HepG2 (cell line): ENCODE data around the gene MARCHF9. TPM values are rescaled to one million over a fixed set of nuclear protein-coding genes. Genes with fewer than 3 reads are reported as not detected.

Experiments used
- ATAC-seq: fragments of 200-7000 bp; cut with Tn5 transposase; 3 replicates; pipeline ENCODE4 v1.9.1; 2020; ENCODE audit warnings: mild to moderate bottlenecking, moderate library complexity
- BruUV-seq: library from RNA; stranded (reverse); fragments of 400-500 nt; replicated peaks from 2 replicates; lab custom pipeline; 2021; lab: Mats Ljungman, UMichigan
- CTCF ChIA-PET: fragments of 300-600 bp; formaldehyde crosslinking; extraction: SDS; loops from one replicate; lab custom pipeline; 2021; ENCODE audit warnings: low total read pairs, inconsistent platforms, low intra/inter-chr PET ratio; lab: Yijun Ruan, JAX
- POLR2A ChIA-PET: fragments of 350-600 bp; sonication (Branson Sonifier 250); formaldehyde crosslinking; loops from one replicate; lab custom pipeline; 2020; ENCODE audit warnings: antibody characterized with exemption, inconsistent platforms; lab: Yijun Ruan, JAX
- DNase-seq: peaks from one replicate; pipeline ENCODE4 v3.0.0-alpha.2; 2015; ENCODE audit warnings: low spot score
- FAIRE-seq: peaks from 3 replicates; lab custom pipeline; 2011; peaks lifted over from hg19 to GRCh38; lab: Jason Lieb, UNC
- H2AFZ ChIP-seq: one replicate; pipeline ENCODE4 v1.6.1; 2011; ENCODE audit warnings: low read length, inconsistent platforms
- H3K27ac ChIP-seq: fragments of 300-600 bp; 3 replicates; pipeline ENCODE4 v1.8.0; 2011; ENCODE audit warnings: mixed run types, mild to moderate bottlenecking, mixed read lengths, low read length, inconsistent platforms; ENCODE audit not compliant: insufficient read depth; ENCODE audit errors: extremely low read length
- H3K27me3 ChIP-seq, 2 experiments: fragments of 200-600 bp in 1 of 2; 2 replicates in 1 of 2; 3 replicates in 1 of 2; pipeline versions ENCODE4 v1.6.0 to v1.8.0; 2011; ENCODE audit warnings: low read length in 2 of 2, mild to moderate bottlenecking in 2 of 2, moderate library complexity in 2 of 2, inconsistent platforms in 1 of 2; ENCODE audit not compliant: insufficient read depth in 2 of 2, control insufficient read depth in 1 of 2
- H3K36me3 ChIP-seq, 2 experiments: fragments of 200-600 bp in 1 of 2; replicated peaks in 1 of 2; 2 replicates in 1 of 2; 3 replicates in 1 of 2; pipeline versions ENCODE4 v1.5.1 to v1.8.0; 2011; ENCODE audit warnings: low read length in 2 of 2, inconsistent platforms in 1 of 2; ENCODE audit not compliant: insufficient read depth in 2 of 2, control insufficient read depth in 1 of 2
- H3K4me1 ChIP-seq: 2 replicates; pipeline ENCODE4 v1.5.1; 2012; ENCODE audit warnings: low read length, inconsistent platforms; ENCODE audit not compliant: insufficient read depth
- H3K4me2 ChIP-seq: 2 replicates; pipeline ENCODE4 v1.6.0; 2011; ENCODE audit warnings: low read depth, low read length, inconsistent platforms
- H3K4me3 ChIP-seq, 3 experiments: fragments of 200-600 bp in 1 of 3; sonication (generic), shearing (Covaris generic) in 1 of 3; replicated peaks in 1 of 3; 2 replicates each; pipeline ENCODE4 v1.5.1; 2011 to 2016; ENCODE audit warnings: low read length in 3 of 3, inconsistent platforms in 2 of 3, low read depth in 2 of 3, mild to moderate bottlenecking in 2 of 3, control low read depth in 1 of 3, mixed read lengths in 1 of 3; ENCODE audit not compliant: insufficient read depth in 1 of 3
- H3K79me2 ChIP-seq: one replicate; pipeline ENCODE4 v1.6.1; 2011; ENCODE audit warnings: low read length, inconsistent platforms; ENCODE audit not compliant: insufficient read depth
- H3K9ac ChIP-seq: 2 replicates; pipeline ENCODE4 v1.6.0; 2011; ENCODE audit warnings: mild to moderate bottlenecking, low read depth, low read length, inconsistent platforms; ENCODE audit not compliant: insufficient read depth
- H3K9me3 ChIP-seq: 2 replicates; pipeline ENCODE4 v1.5.1; 2012; ENCODE audit warnings: mild to moderate bottlenecking, low read length
- H4K20me1 ChIP-seq: 2 replicates; pipeline ENCODE4 v1.6.0; 2011; ENCODE audit warnings: inconsistent platforms, mild to moderate bottlenecking, low read length, moderate library complexity; ENCODE audit not compliant: insufficient read depth
- FOXA1 ChIP-seq, 2 experiments: fragments of 450-650 bp in 1 of 2; sonication (generic) in 1 of 2; formaldehyde crosslinking in 1 of 2; IDR thresholded peaks; 2 replicates each; pipeline versions ENCODE4 v1.4.0 to v1.6.1; 2016 to 2020; ENCODE audit warnings: missing genetic modification reagents in 1 of 2
- PCBP2 ChIP-seq: fragments of 200-400 bp; formaldehyde crosslinking; optimal IDR thresholded peaks from 2 replicates; pipeline ENCODE3; 2018; ENCODE audit warnings: low read length, low read depth; ENCODE audit not compliant: poor library complexity, severe bottlenecking
- ZNF446 ChIP-seq: sonication (generic); formaldehyde crosslinking; IDR thresholded peaks from 2 replicates; pipeline ENCODE4 v1.5.0; 2020; ENCODE audit warnings: mild to moderate bottlenecking, missing genetic modification reagents
- ZNF841 ChIP-seq: sonication (generic); formaldehyde crosslinking; IDR thresholded peaks from 2 replicates; pipeline ENCODE4 v1.8.1; 2023; ENCODE audit warnings: missing genetic modification reagents, borderline replicate concordance
- WGBS: methylation state at CpG from one replicate; pipeline ENCODE4 v1.1.6; 2017; ENCODE audit warnings: low lambda C conversion rate; 5-methylcytosine and 5-hydroxymethylcytosine counted together
- in situ Hi-C: cut with HindIII; loops from 2 replicates; pipeline ENCODE4 v1.10.0; 2017; ENCODE audit warnings: low pct_unique_long_range_greater_than_20kb; ENCODE audit not compliant: extremely low pct_ligation_motif_present
- intact Hi-C: fragments of 100-400 bp; cut with micrococcal nuclease; formaldehyde crosslinking; loops from one replicate; pipeline ENCODE4 v1.10.0; 2022; ENCODE audit not compliant: unreplicated experiment
- polyA plus RNA-seq, 8 experiments: library from polyadenylated mRNA; depleted of rRNA in 3 of 8; stranded (reverse) in 7 of 8; unstranded in 1 of 8; fragments of >200 nt; fragmentation: Illumina TruSeq in 4 of 8; extraction: Trizol in 4 of 8; gene quantifications; 2 replicates each; pipeline versions ENCODE4 v1.2.1 to v1.2.3, GENCODE V29; 2011 to 2016; ENCODE audit warnings: low read depth in 4 of 8, missing spikeins in 1 of 8, mixed read lengths in 1 of 8; ENCODE audit not compliant: insufficient read depth in 1 of 8
- total RNA-seq, 5 experiments: library from RNA; depleted of rRNA; stranded (reverse); fragments of >200 nt; fragmentation: Illumina TruSeq; extraction: Trizol; gene quantifications; 2 replicates each; pipeline ENCODE4 v1.2.3, GENCODE V29; 2016; ENCODE audit warnings: low read depth in 1 of 5
- TF ChIP-seq, protein P1 (sequence below): sonication (generic); formaldehyde crosslinking; IDR thresholded peaks from 2 replicates; pipeline ENCODE4 v1.5.0; 2020; ENCODE audit warnings: missing genetic modification reagents, mild to moderate bottlenecking, borderline replicate concordance
- TF ChIP-seq, protein P2 (sequence below): sonication (generic); formaldehyde crosslinking; IDR thresholded peaks from 2 replicates; pipeline ENCODE4 v1.4.0; 2020; ENCODE audit warnings: mild to moderate bottlenecking, missing genetic modification reagents, borderline replicate concordance

The MARCHF9 gene
- total and polyA plus RNA-seq, 2 of the 13 experiments (the other 11 are each of a cell fraction or from before 2014, with no cell fraction given) = 5.7 to 9.6 TPM

DNA sequence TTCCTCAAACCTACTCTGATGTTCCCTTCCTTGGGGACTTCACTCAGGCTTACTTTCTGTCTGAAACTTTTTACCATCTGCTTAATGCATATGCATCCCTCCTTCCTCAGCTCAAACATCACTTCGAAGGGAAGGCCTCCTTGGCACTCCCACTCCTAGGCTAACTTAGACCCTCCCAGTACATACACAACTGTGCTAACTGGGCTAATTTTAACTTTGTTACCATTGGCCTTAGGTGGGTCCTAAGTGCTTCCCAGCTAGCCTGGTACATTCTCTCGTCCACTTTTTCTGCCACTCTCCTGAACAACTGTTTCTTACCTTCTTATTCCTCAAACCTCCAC is 21.3 kb downstream of the MARCHF9 start (continued):
- TF ChIP-seq ZNF446 (CRISPR knock-in tag) = no peak
- TF ChIP-seq, protein P1, sequence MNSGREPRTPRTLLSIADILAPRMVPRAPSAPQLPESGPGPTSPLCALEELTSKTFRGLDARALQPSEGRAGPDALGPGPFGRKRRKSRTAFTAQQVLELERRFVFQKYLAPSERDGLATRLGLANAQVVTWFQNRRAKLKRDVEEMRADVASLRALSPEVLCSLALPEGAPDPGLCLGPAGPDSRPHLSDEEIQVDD (CRISPR knock-in tag) = no peak
- no peak for TF ChIP-seq FOXA1 (IDR thresholded peaks at IDR 0.05)
- TF ChIP-seq FOXA1 (CRISPR knock-in tag; IDR thresholded peaks at IDR 0.05) = no peak
- no peak for TF ChIP-seq ZNF841 (CRISPR knock-in tag)
- no peak for TF ChIP-seq PCBP2
- TF ChIP-seq, all 625 proteins: peak for 0

DNA sequence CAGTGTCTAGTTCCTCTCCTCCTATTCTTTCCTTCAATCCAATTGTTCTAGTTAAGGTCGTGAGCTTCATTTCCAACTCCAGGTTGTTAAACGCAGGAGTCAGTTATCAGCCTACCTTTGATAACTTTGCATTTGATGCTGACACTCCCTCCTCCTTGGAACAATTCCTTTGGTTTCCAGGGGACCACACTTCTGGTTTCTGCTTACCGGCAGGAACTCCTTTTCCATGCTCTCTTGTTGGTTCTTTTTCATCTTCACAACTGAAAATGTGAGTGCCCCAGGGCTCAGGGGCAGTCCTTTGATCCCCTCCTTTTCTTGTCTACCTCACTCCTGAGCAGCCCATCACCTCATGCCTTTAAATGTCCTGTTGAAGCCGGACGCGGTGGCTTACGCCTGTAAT is 22.5 kb downstream of the MARCHF9 start:
- Histone ChIP-seq H3K4me3 (no peak overlapping the region), H3K27ac (no peak overlapping the region), H3K4me2 (no peak overlapping the region), H3K9ac (no peak overlapping the region), H3K27me3 (no peaks in the 10 kb centered on the region; a peak in 1 of 5 replicates), H3K36me3 (peaks cover 4 to 7% of the 10 kb centered on the region in 2 experiments; a peak in 4 of 5 replicates), H4K20me1 (no peaks in the 10 kb centered on the region), H2AFZ (no peak overlapping the region), H3K9me3 (no peaks in the 10 kb centered on the region), H3K79me2 (peaks cover 4% of the 10 kb centered on the region), H3K4me1 (peaks cover 18% of the 10 kb centered on the region)
- no TSS peak for BruUV-seq
- ATAC-seq (no peak), DNase-seq (no peak), FAIRE-seq (no peak)
- CTCF ChIA-PET = no interaction called here
- in situ Hi-C loops = no loop called here
- 98% methylated on average over 7 of the region's 7 CpGs for WGBS
- intact Hi-C loops = no loop called here
- POLR2A ChIA-PET = no interaction called here
- TF ChIP-seq, protein P2, sequence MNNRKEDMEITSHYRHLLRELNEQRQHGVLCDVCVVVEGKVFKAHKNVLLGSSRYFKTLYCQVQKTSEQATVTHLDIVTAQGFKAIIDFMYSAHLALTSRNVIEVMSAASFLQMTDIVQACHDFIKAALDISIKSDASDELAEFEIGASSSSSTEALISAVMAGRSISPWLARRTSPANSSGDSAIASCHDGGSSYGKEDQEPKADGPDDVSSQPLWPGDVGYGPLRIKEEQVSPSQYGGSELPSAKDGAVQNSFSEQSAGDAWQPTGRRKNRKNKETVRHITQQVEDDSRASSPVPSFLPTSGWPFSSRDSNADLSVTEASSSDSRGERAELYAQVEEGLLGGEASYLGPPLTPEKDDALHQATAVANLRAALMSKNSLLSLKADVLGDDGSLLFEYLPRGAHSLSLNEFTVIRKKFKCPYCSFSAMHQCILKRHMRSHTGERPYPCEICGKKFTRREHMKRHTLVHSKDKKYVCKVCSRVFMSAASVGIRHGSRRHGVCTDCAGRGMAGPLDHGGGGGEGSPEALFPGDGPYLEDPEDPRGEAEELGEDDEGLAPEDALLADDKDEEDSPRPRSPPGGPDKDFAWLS (CRISPR knock-in tag) = no peak
